Mucosa of descending colon (tissue), 3 donors: Measurements from ENCODE around the gene SNX9. TPM values are rescaled to one million over a fixed set of nuclear protein-coding genes. Genes with fewer than 3 reads are reported as not detected.

Experiments used
- ATAC-seq: fragments of 200-7000 bp; cut with Tn5 transposase; one replicate; pipeline ENCODE4 v1.9.1; 2020; ENCODE audit warnings: mild to moderate bottlenecking, moderate library complexity
- DNase-seq, 3 donors: peaks; one replicate each; pipeline ENCODE4 v3.0.0-alpha.2; 2020
- H3K36me3 ChIP-seq: fragments of 200-600 bp; one replicate; pipeline ENCODE4 v1.8.0; 2021; ENCODE audit warnings: low read depth, mild to moderate bottlenecking
- H3K4me1 ChIP-seq: fragments of 200-600 bp; one replicate; pipeline ENCODE4 v1.8.0; 2021; ENCODE audit warnings: low read depth, mild to moderate bottlenecking
- H3K4me3 ChIP-seq: fragments of 200-600 bp; one replicate; pipeline ENCODE4 v1.8.0; 2021; ENCODE audit warnings: mild to moderate bottlenecking
- H3K9me3 ChIP-seq: fragments of 200-600 bp; one replicate; pipeline ENCODE4 v1.8.0; 2021; ENCODE audit warnings: mild to moderate bottlenecking
- CTCF ChIP-seq: fragments of 200-600 bp; IDR thresholded peaks from one replicate; pipeline ENCODE4 v1.8.0; 2022; ENCODE audit warnings: antibody characterized with exemption, mild to moderate bottlenecking
- intact Hi-C, 2 donors: fragments of 100-400 bp; cut with DNase I in 1 of 2; cut with micrococcal nuclease in 1 of 2; formaldehyde crosslinking; loops; one replicate each; pipeline versions ENCODE4 v1.11.0 to v1.11.1; 2022; cut with DNase I, micrococcal nuclease
- total RNA-seq, 3 donors: library from RNA; stranded (reverse); fragmentation: NEBNext Ultra II Directional in 2 of 3; extraction: Animal tissue kit (Norgen Biotek cat#: 25700) in 2 of 3; gene quantifications; one replicate each; pipeline versions ENCODE4 v1.2.1 to v1.2.4, GENCODE V29; 2021 to 2023
- donor health status: DM: no; HTN: no; CAD: no; lungs with moderate emphysema.
- donor health status: DM: no; HTN: no; CAD: no.
- donor health status: DM: no; HTN: yes; CAD: no.

The SNX9 gene
- total RNA-seq, 3 donors from 2014 or later: 55.0 to 69.6 (median 68.0) TPM

GRCh38 chr6:157976345-157977175 lies 153.5 kb downstream of the SNX9 start:
- no peaks in the 10 kb centered on the region for H3K36me3 ChIP-seq
- DNase-seq: peak in 1 of 3 donors; percentile 20
- no peaks in the 10 kb centered on the region for H3K4me1 ChIP-seq
- intact Hi-C loops: no loop called here
- no peak for ATAC-seq
- no peak overlapping the region for H3K4me3 ChIP-seq
- TF ChIP-seq CTCF: no peak
- no peaks in the 10 kb centered on the region for H3K9me3 ChIP-seq

DNA sequence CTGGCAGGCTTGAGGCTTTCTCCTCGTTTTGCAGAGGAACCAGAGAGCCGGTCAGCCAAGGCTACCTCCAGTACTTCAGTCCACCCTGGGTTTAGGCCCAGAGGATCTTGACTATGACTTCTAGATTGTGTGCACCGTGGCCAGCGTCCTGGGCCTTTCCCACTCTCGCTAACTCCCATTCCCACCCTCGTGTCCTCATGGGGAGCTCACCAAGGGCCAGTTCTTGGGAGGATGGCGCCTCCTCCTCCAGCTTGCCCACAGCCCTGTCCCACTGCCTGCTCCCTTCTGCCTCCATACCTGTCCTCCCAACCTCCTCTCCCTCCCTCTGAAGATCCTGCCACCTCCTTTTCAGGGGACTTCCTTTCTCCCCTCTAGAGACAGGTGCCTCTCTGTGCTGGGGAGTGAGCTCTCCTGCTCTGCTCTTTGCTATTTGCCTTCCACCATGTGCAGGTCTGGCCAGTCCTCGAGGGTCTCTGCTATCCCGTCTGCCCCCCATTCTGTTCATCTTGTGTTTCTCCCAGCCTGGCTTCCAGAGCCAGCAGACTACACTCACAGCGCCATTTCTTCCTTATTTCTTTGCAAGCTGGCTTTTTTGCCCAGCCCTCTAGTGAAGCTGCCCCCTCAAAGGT lies 154.2 kb downstream of the SNX9 start:
- intact Hi-C loops: no loop called here
- no peak for TF ChIP-seq CTCF
- Histone ChIP-seq H3K4me1 (no peaks in the 10 kb centered on the region), H3K4me3 (no peak overlapping the region), H3K36me3 (no peaks in the 10 kb centered on the region), H3K9me3 (no peaks in the 10 kb centered on the region)
- DNase-seq (peak in 1 of 3 donors; percentile 25), ATAC-seq (no peak)

DNA sequence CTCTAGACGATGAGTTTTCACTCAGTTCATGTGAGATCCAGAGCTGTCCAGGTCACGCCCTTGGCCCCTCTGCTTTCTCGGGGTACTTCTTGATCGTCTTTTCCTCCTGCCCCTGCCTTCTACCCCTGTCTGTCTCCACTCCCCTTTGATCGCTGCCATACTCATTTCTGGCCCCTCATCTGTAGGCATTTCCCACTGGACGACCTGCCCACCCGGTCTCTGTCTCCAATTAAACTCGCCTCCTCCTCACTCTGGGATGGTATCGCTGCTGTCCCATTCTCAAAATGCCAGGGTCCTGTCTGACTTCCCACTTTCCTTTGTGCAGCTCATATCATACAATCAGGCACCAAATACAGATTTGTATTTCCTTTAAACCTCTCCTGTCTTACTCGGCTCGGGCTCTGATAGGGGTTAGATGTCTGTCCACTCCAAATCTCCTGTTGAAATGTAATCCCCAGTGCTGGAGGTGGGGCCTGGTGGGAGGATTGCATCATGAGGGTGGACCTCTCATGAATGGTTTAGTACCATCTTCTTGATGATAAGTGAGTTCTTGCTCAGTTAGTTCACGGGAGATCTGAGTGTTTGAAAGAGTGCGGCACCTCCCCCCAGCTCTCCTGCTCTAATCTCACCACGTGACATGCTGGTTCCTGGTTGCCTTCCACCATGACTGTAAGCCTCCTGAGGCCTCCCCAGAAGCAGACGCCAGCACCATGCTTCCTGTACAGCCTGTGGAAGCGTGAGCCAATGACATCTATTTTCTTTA lies 155.2 kb downstream of the SNX9 start:
- no peak for ATAC-seq
- Histone ChIP-seq H3K4me3 (no peak overlapping the region), H3K36me3 (no peaks in the 10 kb centered on the region), H3K9me3 (no peaks in the 10 kb centered on the region), H3K4me1 (no peaks in the 10 kb centered on the region)
- TF ChIP-seq CTCF: no peak
- intact Hi-C loops: no loop called here
- DNase-seq: peak in 1 of 3 donors; percentile 20

- H3K9me3 ChIP-seq: no peaks in the 10 kb centered on the region
- no peak overlapping the region for H3K4me3 ChIP-seq
- ATAC-seq (peak; percentile 40), DNase-seq (peak in 1 of 3 donors; percentile 68)
- intact Hi-C loops: no loop called here
- H3K36me3 ChIP-seq: no peaks in the 10 kb centered on the region
- peaks cover 3% of the 10 kb centered on the region for H3K4me1 ChIP-seq
- no peak for TF ChIP-seq CTCF
These were observed 157.5 kb downstream of the SNX9 start for GRCh38 chr6:157980288-157981131.

DNA sequence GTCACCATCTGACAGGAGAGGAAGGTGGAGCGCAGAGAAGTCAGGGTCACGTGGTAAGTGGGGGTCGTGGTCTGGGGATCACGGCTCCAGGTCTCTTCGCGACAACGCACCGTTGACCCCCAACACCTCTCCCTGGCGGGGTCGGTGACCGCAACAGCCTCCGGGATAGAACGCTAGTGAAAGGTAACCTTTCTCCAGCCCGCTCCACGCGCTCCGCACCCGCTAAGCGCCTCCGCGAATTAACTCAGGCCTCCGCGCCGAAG lies 158.0 kb downstream of the SNX9 start:
- H3K4me1 ChIP-seq: peaks cover 6% of the 10 kb centered on the region

More for the DNA sequence above, 158.0 kb downstream of the SNX9 start:
- ATAC-seq (no peak), DNase-seq (peak in 2 of 3 donors; percentile 63 to 81)
- H3K4me3 ChIP-seq: peak overlapping the region; percentile 94
- H3K9me3 ChIP-seq: no peaks in the 10 kb centered on the region
- TF ChIP-seq CTCF: no peak
- no peaks in the 10 kb centered on the region for H3K36me3 ChIP-seq
- intact Hi-C loops: no loop called here
